ENCODE results near the gene TRPV3. TPM values are rescaled to one million over a fixed set of nuclear protein-coding genes. Genes with fewer than 3 reads are reported as not detected.

TRPV3 gene
- polyA plus RNA-seq, 1 donor (not counting 4 experiments of a cell fraction or from before 2014, with no cell fraction given): 9.4 TPM

DNA sequence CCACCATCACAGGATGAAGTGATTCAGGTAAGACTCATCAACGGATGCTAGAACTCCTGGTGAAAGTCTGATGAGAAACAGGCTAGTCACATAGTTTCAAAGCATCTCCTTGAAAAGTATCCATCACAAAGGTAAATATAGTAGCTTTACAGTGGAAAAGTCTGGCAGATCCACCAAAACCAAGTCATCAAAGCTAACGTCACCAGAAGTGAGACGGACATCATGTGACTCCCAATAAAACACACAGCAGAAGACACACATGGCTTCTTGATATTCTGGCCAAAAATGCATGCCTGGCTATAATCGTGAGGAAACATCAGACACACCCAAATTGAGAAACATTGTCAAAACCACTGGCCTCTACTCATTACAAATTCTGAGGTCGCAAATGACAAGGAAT lies 17.9 kb upstream of the TRPV3 start:
- peak overlapping the region; percentile 84 for H3K27ac ChIP-seq (ENCODE audit: control insufficient read depth, insufficient read depth, low read length)
- no peaks in the 10 kb centered on the region for H3K9me1 ChIP-seq (ENCODE audit: control insufficient read depth, extremely low read depth, insufficient read depth, low read length)
- TF ChIP-seq CTCF (optimal IDR thresholded peaks at IDR 0.05 in 1 of 3, IDR thresholded peaks at IDR 0.05 in 1 of 3, conservative IDR thresholded peaks at IDR 0.05 in 1 of 3; ENCODE audit: extremely low read depth in 1 of 3, insufficient read depth in 2 of 3, low read length in 3 of 3): no peak
- TF ChIP-seq EZH2 (IDR thresholded peaks at IDR 0.05; ENCODE audit: low read length): no peak
- no peak overlapping the region for H2AFZ ChIP-seq (ENCODE audit: control insufficient read depth, low read length)
- no peaks in the 10 kb centered on the region for H3K27me3 ChIP-seq (ENCODE audit: control insufficient read depth, extremely low read depth, insufficient read depth, low read length)
- peak overlapping the region; percentile 46 for H3K9ac ChIP-seq (ENCODE audit: control insufficient read depth, extremely low read depth, insufficient read depth, low read length)
- no peak overlapping the region for H3K4me3 ChIP-seq (ENCODE audit: control insufficient read depth in 2 of 3, extremely low read depth in 1 of 3, insufficient read depth in 2 of 3, low read depth in 1 of 3, low read length in 3 of 3)
- no peaks in the 10 kb centered on the region for H3K79me2 ChIP-seq (ENCODE audit: control insufficient read depth, insufficient read depth, low read length)
- no peaks in the 10 kb centered on the region for H3K9me3 ChIP-seq (ENCODE audit: control insufficient read depth, low read depth, low read length)
- H3K4me2 ChIP-seq (ENCODE audit: control insufficient read depth, extremely low read depth, insufficient read depth, low read depth, low read length): peak overlapping the region; percentile 11
- FAIRE-seq: peak; percentile 89
- peaks cover 21% of the 10 kb centered on the region for H3K4me1 ChIP-seq (ENCODE audit: control insufficient read depth, extremely low read depth, insufficient read depth, low read length)
- DNase-seq (ENCODE audit: low read depth, low spot score): peak; percentile 89
- H3K36me3 ChIP-seq (ENCODE audit: control insufficient read depth in 2 of 2, extremely low read depth in 1 of 2, insufficient read depth in 2 of 2, low read length in 2 of 2): peaks cover 0 to 17% of the 10 kb centered on the region in 2 experiments
- no peaks in the 10 kb centered on the region for H4K20me1 ChIP-seq (ENCODE audit: control insufficient read depth, extremely low read depth, insufficient read depth, low read length)
- dilution Hi-C loops (cut with MboI; ENCODE audit: extremely low pct_ligation_motif_present, low sequenced_read_pairs): no loop called here

DNA sequence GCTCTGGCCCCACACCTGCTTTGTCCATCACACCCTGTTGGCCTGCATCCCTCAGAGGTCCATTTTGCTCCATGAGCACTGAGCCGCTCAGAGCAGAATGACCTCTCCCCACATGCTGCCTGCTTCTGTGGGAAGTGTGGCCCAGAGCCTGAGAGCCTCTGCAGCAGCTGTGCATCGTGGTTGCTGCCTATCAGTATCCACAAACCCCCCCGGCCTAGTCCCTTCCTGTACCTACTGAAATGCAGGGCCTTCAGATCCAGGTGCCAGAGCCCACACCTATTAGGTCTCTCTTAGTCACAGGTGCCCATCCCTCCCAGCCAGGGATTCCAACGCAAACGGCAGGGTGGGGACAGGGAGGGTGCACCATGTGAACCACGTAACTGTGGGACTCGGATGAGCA lies 16.6 kb upstream of the TRPV3 start:
- H3K4me2 ChIP-seq (ENCODE audit: control insufficient read depth, extremely low read depth, insufficient read depth, low read depth, low read length): no peak overlapping the region
- H3K9me3 ChIP-seq (ENCODE audit: control insufficient read depth, low read depth, low read length): no peaks in the 10 kb centered on the region
- dilution Hi-C loops (cut with MboI; ENCODE audit: extremely low pct_ligation_motif_present, low sequenced_read_pairs): no loop called here
- no peaks in the 10 kb centered on the region for H3K27me3 ChIP-seq (ENCODE audit: control insufficient read depth, extremely low read depth, insufficient read depth, low read length)
- H3K4me1 ChIP-seq (ENCODE audit: control insufficient read depth, extremely low read depth, insufficient read depth, low read length): peaks cover 21% of the 10 kb centered on the region
- no peaks in the 10 kb centered on the region for H4K20me1 ChIP-seq (ENCODE audit: control insufficient read depth, extremely low read depth, insufficient read depth, low read length)
- peak overlapping the region; percentile 50 for H3K9ac ChIP-seq (ENCODE audit: control insufficient read depth, extremely low read depth, insufficient read depth, low read length)
- peak; percentile 75 for DNase-seq (ENCODE audit: low read depth, low spot score)
- no peak overlapping the region for H3K4me3 ChIP-seq (ENCODE audit: control insufficient read depth in 2 of 3, extremely low read depth in 1 of 3, insufficient read depth in 2 of 3, low read depth in 1 of 3, low read length in 3 of 3)
- peak overlapping the region; percentile 84 for H3K27ac ChIP-seq (ENCODE audit: control insufficient read depth, insufficient read depth, low read length)
- H3K9me1 ChIP-seq (ENCODE audit: control insufficient read depth, extremely low read depth, insufficient read depth, low read length): no peaks in the 10 kb centered on the region
- TF ChIP-seq EZH2 (IDR thresholded peaks at IDR 0.05; ENCODE audit: low read length) (no peak), CTCF (optimal IDR thresholded peaks at IDR 0.05 in 1 of 3, IDR thresholded peaks at IDR 0.05 in 1 of 3, conservative IDR thresholded peaks at IDR 0.05 in 1 of 3; ENCODE audit: extremely low read depth in 1 of 3, insufficient read depth in 2 of 3, low read length in 3 of 3) (no peak)
- no peak overlapping the region for H2AFZ ChIP-seq (ENCODE audit: control insufficient read depth, low read length)
- FAIRE-seq: no peak
- H3K79me2 ChIP-seq (ENCODE audit: control insufficient read depth, insufficient read depth, low read length): no peaks in the 10 kb centered on the region
- H3K36me3 ChIP-seq (ENCODE audit: control insufficient read depth in 2 of 2, extremely low read depth in 1 of 2, insufficient read depth in 2 of 2, low read length in 2 of 2): peaks cover 0 to 13% of the 10 kb centered on the region in 2 experiments

All from keratinocyte (primary cell).